ENCODE results near the gene CA10. TPM values are rescaled to one million over a fixed set of nuclear protein-coding genes. Genes with fewer than 3 reads are reported as not detected.

The CA10 gene
- total RNA-seq, 2 experiments from 2014 or later, result not detected

DNA sequence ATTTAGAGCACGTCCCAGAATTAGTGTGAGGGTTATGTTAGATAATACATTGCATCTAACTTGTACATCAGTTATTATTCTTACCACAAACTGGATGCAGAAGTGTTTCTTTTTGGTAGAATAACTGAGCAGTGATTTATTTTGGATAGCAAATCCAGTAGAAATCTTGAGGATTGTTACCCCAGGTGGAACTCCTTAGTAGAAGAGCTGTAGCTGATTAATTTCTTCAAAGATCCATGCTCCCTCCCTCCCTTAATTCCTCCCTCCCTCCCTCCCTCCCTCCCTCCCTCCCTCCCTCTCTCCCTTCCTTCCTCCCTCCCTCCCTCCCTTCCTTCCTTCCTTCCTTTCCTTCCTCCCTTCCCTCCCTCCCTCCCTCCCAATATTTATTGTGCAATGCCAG lies 337.7 kb downstream of the CA10 start:
- Mint-ChIP-seq H3K4me3 (no peak overlapping the region), H3K9me3 (no peaks in the 10 kb centered on the region), H3K4me1 (no peaks in the 10 kb centered on the region), H3K36me3 (ENCODE audit: low read depth) (no peaks in the 10 kb centered on the region), H3K27me3 (peaks cover 4% of the 10 kb centered on the region), H3K27ac (no peak overlapping the region)
- DNase-seq, result no peak
- ChIA-PET CTCF (interaction anchor here (0.6 kb wide), 1 partner anchor 132 kb away, joined by 4 read pairs; no protein-coding TSS in a partner anchor), POLR2A (no interaction called here)

DNA sequence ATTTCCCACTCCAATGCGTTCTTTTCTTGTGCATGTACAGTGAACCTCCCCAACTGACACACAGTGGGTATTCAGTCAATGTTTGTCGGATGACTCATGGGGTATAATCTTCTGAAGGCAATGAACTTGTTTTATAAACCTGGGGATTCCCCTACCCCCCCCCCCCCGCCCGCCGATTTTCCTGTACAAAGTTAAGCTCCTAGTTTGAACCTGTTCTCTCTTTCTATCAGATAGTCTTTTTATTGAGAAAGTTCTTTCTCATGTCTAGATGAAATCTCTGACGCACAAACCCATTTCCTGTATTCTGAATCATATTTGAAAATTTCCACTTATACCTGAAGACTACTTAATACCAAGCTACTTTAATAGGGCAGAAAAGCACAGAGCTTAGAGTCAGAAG lies 338.3 kb downstream of the CA10 start:
- H3K27ac Mint-ChIP-seq, result no peak overlapping the region

DNA sequence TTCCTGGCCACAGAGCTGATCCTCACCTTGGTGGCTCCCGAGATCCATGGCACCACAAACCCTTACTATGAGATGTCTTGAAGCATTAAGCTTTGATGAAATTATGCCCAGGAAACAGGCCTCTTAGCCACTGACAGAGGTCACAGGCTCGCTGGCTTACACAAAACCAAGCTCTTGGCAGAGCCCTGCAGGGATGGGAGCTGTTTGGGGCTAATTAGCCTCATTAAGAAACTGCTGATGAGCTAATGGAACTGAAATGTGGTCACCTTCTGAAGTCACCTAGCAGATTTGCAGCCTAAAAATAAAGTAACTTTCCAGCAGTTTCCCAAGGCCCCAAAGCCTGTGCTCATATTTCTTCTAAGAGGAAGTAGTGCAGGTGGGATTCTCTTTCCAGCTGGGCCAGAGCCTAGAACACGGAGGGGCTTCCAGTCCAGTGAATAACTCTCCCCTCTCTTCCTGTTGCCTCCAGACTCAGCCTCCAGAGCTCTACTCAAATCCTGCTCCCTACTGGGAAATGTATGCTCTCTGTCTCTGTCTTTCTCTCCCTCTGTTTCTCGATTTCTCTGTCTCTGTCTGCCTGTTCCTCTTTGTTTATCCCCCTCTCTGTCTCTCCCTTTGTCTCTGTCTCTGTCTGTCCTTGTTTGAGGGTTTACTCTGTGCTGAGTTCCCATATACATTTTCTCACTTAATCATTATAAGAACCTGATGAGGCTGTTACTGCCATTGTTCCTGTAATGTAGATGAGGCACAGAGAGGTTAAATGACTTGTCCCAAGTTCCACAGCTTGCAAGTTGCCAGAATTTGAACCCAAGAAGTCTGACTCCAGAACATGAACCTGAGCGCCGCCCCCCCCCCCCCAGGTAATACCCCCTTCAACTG lies 338.9 kb downstream of the CA10 start:
- Mint-ChIP-seq H3K27me3 (peaks cover 4% of the 10 kb centered on the region), H3K27ac (no peak overlapping the region), H3K36me3 (ENCODE audit: low read depth) (no peaks in the 10 kb centered on the region), H3K9me3 (no peaks in the 10 kb centered on the region), H3K4me3 (no peak overlapping the region), H3K4me1 (no peaks in the 10 kb centered on the region)
- no peak for DNase-seq
- ChIA-PET CTCF (interaction anchor here (0.6 kb wide), 1 partner anchor 1822 kb away, joined by 3 read pairs; no protein-coding TSS in a partner anchor), POLR2A (no interaction called here)

More for the DNA sequence above, 338.3 kb downstream of the CA10 start:
- peaks cover 4% of the 10 kb centered on the region for H3K27me3 Mint-ChIP-seq
- no peak for DNase-seq
- no peaks in the 10 kb centered on the region for H3K9me3 Mint-ChIP-seq
- H3K36me3 Mint-ChIP-seq (ENCODE audit: low read depth), result no peaks in the 10 kb centered on the region
- H3K4me3 Mint-ChIP-seq, result no peak overlapping the region
- POLR2A ChIA-PET, result no interaction called here
- CTCF ChIA-PET, result no interaction called here
- no peaks in the 10 kb centered on the region for H3K4me1 Mint-ChIP-seq

DNA sequence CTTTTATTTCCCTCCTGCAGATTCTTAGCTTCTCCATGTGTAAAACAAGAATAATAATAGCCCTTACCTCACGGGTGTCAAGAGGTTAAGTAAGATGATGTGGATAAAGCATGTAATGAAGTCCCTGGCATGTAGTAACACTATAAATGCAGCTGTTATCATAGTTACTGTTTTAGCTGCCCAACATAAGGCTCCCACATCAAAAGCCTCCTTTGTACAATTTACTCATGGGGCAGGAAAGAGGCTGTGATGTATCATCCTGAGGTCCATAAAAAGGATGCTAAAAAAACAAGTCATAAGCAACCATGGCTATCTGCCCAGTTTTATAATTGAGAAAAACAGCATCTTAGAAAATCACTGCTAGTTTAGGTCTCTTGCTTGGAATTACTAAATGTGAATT lies 339.7 kb downstream of the CA10 start:
- no peaks in the 10 kb centered on the region for H3K9me3 Mint-ChIP-seq
- H3K27me3 Mint-ChIP-seq, result peaks cover 4% of the 10 kb centered on the region
- H3K36me3 Mint-ChIP-seq (ENCODE audit: low read depth), result no peaks in the 10 kb centered on the region
- no peak for DNase-seq
- no peak overlapping the region for H3K27ac Mint-ChIP-seq
- CTCF ChIA-PET, result no interaction called here
- no peaks in the 10 kb centered on the region for H3K4me1 Mint-ChIP-seq
- no peak overlapping the region for H3K4me3 Mint-ChIP-seq
- POLR2A ChIA-PET, result no interaction called here

DNA sequence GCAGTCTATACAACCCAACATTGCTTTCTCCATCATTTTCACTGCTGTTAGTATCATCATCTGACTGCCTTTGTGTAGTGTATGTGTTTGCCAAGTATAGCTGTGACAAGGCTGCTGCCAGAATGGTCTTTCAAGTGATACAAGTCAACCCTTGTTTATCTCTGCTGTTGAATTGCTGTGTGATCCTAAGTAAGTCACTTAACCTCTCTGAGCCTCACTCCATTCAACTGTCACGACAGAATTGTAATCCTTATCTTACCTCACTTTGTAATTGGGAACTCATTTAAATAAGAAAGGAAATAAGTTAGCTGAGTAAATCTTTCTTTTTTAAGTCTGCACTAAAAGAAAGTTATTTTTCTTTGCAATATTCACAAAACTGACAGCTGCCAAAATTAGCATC lies 340.6 kb downstream of the CA10 start:
- no peak overlapping the region for H3K4me3 Mint-ChIP-seq
- POLR2A ChIA-PET, result no interaction called here

DNA sequence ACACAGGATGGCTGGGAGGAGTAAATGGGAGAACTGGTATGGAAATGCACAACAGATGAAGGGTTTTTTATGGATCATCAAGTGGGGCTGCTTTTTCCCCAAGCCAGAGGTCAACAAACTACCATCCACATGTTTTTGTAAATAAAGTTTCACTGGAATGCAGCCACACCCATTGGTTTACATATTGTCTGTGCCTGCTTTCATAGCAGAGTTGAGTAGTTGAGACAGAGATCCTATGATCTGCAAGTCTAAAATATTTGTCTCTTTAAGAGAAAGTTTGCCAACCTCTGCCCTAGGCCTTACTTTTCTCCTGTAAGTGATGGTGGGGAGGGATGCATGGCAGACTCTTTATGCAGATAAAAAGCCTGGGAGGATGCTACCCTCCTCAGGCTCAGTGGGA lies 341.4 kb downstream of the CA10 start:
- Mint-ChIP-seq H3K9me3 (no peaks in the 10 kb centered on the region), H3K27ac (no peak overlapping the region), H3K4me3 (no peak overlapping the region), H3K27me3 (peaks cover 2% of the 10 kb centered on the region), H3K4me1 (no peaks in the 10 kb centered on the region), H3K36me3 (ENCODE audit: low read depth) (no peaks in the 10 kb centered on the region)
- ChIA-PET CTCF (no interaction called here), POLR2A (no interaction called here)
- no peak for DNase-seq

More for the DNA sequence above, 340.6 kb downstream of the CA10 start:
- no peak for DNase-seq
- no peaks in the 10 kb centered on the region for H3K4me1 Mint-ChIP-seq
- no peaks in the 10 kb centered on the region for H3K36me3 Mint-ChIP-seq (ENCODE audit: low read depth)
- no peaks in the 10 kb centered on the region for H3K9me3 Mint-ChIP-seq
- CTCF ChIA-PET, result no interaction called here
- H3K27me3 Mint-ChIP-seq, result peaks cover 4% of the 10 kb centered on the region
- H3K27ac Mint-ChIP-seq, result no peak overlapping the region

DNA sequence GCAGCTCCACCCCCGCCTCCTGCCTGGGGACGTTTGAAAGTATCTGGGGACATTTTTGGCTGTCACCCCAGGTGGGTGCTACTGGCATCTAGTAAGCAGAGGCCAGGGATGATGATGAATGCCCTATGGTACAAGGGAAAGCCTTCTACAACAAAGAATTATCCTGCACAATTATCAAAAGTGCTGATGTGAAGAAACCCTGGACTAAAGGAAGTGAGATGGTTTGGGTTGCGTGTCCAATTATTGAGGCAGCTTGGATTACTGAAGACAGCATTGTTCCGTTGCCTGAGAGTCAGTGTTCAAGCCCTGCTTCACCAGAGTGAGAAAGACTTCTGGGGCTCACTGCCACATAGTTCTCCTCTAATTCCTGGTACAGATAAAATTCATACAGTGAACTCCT lies 343.4 kb downstream of the CA10 start:
- peaks cover 2% of the 10 kb centered on the region for H3K27me3 Mint-ChIP-seq
- ChIA-PET CTCF (no interaction called here), POLR2A (no interaction called here)
- DNase-seq, result no peak
- H3K27ac Mint-ChIP-seq, result no peak overlapping the region
- no peak overlapping the region for H3K4me3 Mint-ChIP-seq
- no peaks in the 10 kb centered on the region for H3K9me3 Mint-ChIP-seq
- H3K4me1 Mint-ChIP-seq, result no peaks in the 10 kb centered on the region
- no peaks in the 10 kb centered on the region for H3K36me3 Mint-ChIP-seq (ENCODE audit: low read depth)

DNA sequence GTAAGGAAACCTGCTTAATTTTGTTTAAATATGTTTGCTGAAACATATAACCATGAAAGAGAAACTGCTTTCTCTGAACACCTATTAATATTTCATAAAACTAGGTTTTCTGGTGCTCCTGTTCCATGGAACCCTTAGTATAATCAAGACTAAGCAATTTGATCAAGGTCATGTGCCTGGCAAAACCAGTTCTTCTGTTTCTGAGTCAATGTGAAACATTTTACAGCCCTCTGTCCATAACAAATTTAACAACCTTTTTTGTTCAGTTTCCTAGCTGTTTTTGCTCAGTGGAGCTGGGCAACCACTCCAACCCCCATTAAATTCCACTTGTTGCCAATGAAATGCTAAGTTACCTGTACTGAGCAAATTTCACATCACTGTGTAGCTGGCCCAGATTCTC lies 344.0 kb downstream of the CA10 start:
- CTCF ChIA-PET, result no interaction called here

DNA sequence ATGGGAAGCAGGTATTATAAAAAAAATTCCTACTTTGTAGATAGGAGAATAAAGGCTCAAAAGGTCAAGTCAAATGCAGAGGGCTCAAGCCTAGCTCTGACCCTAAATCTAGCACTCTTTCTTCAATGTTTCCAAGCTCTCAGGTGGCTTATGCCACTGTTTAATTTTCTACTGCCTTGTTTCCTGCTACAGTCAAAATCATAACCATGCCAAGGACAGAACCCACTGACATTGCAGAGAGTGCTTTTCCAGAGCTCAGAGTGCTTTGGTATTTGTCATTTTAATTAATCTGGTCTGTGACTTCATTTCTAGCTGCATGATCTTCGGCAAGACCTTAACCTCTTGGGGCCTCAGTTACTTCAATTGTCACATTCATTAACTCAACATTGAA lies 344.7 kb downstream of the CA10 start:
- no peaks in the 10 kb centered on the region for H3K9me3 Mint-ChIP-seq
- H3K27me3 Mint-ChIP-seq, result peaks cover 7% of the 10 kb centered on the region
- no peak overlapping the region for H3K27ac Mint-ChIP-seq
- H3K4me1 Mint-ChIP-seq, result no peaks in the 10 kb centered on the region
- ChIA-PET CTCF (no interaction called here), POLR2A (no interaction called here)
- H3K36me3 Mint-ChIP-seq (ENCODE audit: low read depth), result no peaks in the 10 kb centered on the region
- H3K4me3 Mint-ChIP-seq, result no peak overlapping the region
- no peak for DNase-seq

More for the DNA sequence above, 344.0 kb downstream of the CA10 start:
- Mint-ChIP-seq H3K36me3 (ENCODE audit: low read depth) (no peaks in the 10 kb centered on the region), H3K9me3 (no peaks in the 10 kb centered on the region), H3K27me3 (peaks cover 5% of the 10 kb centered on the region), H3K4me3 (no peak overlapping the region), H3K27ac (no peak overlapping the region), H3K4me1 (no peaks in the 10 kb centered on the region)
- DNase-seq, result no peak
- POLR2A ChIA-PET, result no interaction called here

DNA sequence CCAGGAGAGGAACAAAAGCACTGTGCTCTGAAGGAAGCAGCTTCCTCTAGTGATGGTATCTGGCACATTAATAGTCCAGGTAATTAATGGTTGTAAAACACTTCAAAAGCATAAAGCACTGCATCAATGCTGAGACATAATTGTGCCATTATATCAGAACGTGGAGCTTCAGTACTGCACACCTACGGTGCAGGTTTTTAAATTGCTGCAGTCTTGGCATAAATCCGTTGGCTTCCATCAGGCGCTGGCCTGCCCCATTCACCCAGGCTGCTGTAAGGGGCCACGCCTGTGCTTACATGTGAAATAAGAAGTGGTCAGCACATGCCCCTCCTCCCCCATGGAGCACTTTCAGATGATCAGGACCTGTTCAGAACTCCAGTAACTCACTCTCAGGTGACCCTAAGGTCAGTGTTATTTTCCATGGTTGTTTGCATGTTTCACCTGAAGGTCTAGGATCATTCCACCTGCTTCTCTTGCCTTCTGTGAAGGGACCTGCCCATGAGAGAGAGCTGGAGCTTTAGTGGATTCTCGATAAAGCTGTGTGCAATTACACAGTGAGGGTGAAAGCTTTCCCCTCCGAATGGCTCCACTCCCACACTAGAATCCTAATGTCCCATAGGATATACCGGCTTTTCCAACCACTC lies 345.3 kb downstream of the CA10 start:
- Mint-ChIP-seq H3K4me3 (no peak overlapping the region), H3K36me3 (ENCODE audit: low read depth) (no peaks in the 10 kb centered on the region), H3K4me1 (no peaks in the 10 kb centered on the region), H3K27me3 (peaks cover 7% of the 10 kb centered on the region), H3K9me3 (no peaks in the 10 kb centered on the region), H3K27ac (no peak overlapping the region)
- no peak for DNase-seq
- ChIA-PET CTCF (no interaction called here), POLR2A (no interaction called here)

DNA sequence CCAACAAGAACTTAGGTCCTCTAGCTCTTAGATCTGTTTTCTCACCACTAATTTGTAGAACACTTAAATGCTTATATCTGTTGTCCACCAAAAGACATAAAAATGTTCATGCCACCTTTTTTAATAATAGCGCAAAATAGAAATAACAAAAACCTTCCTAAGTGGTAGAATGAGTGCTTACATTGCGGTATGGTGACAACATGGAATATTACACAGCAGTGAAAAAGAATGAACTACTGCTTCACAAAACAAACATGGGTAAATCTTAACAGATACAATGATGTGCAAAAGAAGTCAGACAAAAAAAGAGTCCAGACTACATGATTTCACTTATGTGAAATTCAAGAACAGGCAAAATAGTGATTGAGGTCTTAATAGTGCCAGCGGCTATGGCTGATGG lies 351.1 kb downstream of the CA10 start:
- H3K4me1 Mint-ChIP-seq, result no peaks in the 10 kb centered on the region
- no peaks in the 10 kb centered on the region for H3K36me3 Mint-ChIP-seq (ENCODE audit: low read depth)
- H3K27ac Mint-ChIP-seq, result no peak overlapping the region
- CTCF ChIA-PET, result no interaction called here
- H3K4me3 Mint-ChIP-seq, result no peak overlapping the region
- POLR2A ChIA-PET, result no interaction called here
- H3K27me3 Mint-ChIP-seq, result peaks cover 4% of the 10 kb centered on the region
- H3K9me3 Mint-ChIP-seq, result no peaks in the 10 kb centered on the region
- no peak for DNase-seq

DNA sequence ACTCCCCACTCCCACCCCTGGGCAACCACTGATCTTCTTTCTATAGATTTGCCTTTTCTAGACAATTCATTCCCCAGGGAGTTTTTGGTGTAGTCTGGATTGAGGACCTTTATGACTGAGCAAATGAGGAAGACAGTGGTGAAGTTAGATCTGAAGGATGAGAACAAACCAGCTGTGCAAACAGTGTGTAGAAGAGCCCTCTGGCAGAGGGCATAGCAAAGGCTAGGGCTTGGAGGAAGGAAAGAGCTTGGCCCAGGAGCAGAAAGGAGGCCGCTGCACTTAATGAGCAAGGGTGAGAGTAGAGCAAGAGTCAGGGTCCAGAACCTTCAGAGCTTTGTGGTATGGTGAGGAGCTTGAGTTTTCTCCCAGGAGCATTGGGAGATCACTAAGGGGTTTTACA lies 352.7 kb downstream of the CA10 start:
- H3K27ac Mint-ChIP-seq, result no peak overlapping the region
- no peak overlapping the region for H3K4me3 Mint-ChIP-seq
- H3K4me1 Mint-ChIP-seq, result no peaks in the 10 kb centered on the region
- peaks cover 9% of the 10 kb centered on the region for H3K27me3 Mint-ChIP-seq
- no peak for DNase-seq
- no peaks in the 10 kb centered on the region for H3K9me3 Mint-ChIP-seq
- ChIA-PET POLR2A (no interaction called here), CTCF (no interaction called here)
- H3K36me3 Mint-ChIP-seq (ENCODE audit: low read depth), result no peaks in the 10 kb centered on the region

DNA sequence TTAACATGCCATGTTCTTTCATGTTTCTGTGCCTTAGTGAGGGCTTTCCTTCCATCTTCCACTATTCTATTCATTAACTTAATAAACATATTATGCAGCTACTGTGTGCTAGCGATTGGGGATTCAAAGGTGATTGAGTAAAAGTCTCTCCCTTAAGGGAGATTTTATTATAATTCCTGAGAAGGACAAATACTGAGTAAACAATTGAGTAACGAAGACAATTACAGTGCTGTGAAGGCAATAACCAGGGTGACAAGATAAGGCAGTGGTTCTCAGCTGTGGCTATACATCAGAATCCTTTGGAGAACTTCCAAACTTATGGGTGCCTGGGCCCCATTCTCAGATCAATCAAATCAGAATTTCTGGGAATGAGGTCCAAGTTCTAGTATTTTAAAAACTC lies 353.3 kb downstream of the CA10 start:
- Mint-ChIP-seq H3K36me3 (ENCODE audit: low read depth) (no peaks in the 10 kb centered on the region), H3K9me3 (no peaks in the 10 kb centered on the region), H3K4me1 (no peaks in the 10 kb centered on the region), H3K27me3 (peaks cover 9% of the 10 kb centered on the region), H3K4me3 (no peak overlapping the region), H3K27ac (no peak overlapping the region)
- POLR2A ChIA-PET, result no interaction called here
- CTCF ChIA-PET, result no interaction called here
- no peak for DNase-seq

DNA sequence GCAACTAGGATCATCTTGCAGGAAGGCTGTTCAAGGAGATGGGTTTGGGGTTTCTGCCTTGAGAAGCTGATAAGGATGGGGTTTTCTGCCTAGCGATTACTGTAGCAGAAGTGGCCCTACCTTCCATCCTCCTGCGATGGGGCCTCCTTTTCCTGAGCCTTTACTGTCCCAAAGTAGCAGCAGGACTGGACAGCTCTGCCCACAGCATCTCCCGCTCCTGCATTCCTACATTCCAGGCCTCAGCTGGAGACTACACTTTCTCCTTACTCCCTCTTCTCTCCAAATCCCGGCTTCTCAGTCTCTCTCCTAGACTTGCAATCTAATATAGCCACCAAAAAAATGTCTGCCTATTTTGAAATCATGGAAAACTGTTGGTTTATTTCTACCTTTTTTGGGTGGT lies 355.4 kb downstream of the CA10 start:
- no peak overlapping the region for H3K4me3 Mint-ChIP-seq
- H3K4me1 Mint-ChIP-seq, result no peaks in the 10 kb centered on the region
- ChIA-PET CTCF (no interaction called here), POLR2A (no interaction called here)
- H3K27me3 Mint-ChIP-seq, result peaks cover 5% of the 10 kb centered on the region
- DNase-seq, result no peak
- H3K9me3 Mint-ChIP-seq, result no peaks in the 10 kb centered on the region
- H3K36me3 Mint-ChIP-seq (ENCODE audit: low read depth), result no peaks in the 10 kb centered on the region
- H3K27ac Mint-ChIP-seq, result no peak overlapping the region

All from activated CD4-positive, alpha-beta T cell treated with anti-CD3 and anti-CD28 coated beads, Interleukin-2, amount 10 ng/mL, durations not matched to agents 7 days and 5 days (primary cell).